Karpas-422 (cell line): Measurements from ENCODE around the gene EFCAB9. TPM values are rescaled to one million over a fixed set of nuclear protein-coding genes. Genes with fewer than 3 reads are reported as not detected.
"Not testable (repeated sequence)": the region's sequence is repeated elsewhere in the genome, so short reads cannot be mapped to it uniquely, and the experiment has no call there.

Experiments used
- DNase-seq: peaks from one replicate; pipeline ENCODE4 v3.0.0-alpha.2; 2015
- H2AFZ ChIP-seq: fragments of 200-600 bp; sonication (generic); 2 replicates; pipeline ENCODE4 v1.6.1; 2014; ENCODE audit warnings: antibody characterized with exemption, low read length, mixed read lengths
- H3K27ac ChIP-seq: fragments of 200-600 bp; sonication (generic); 2 replicates; pipeline ENCODE4 v1.5.1; 2014; ENCODE audit warnings: mild to moderate bottlenecking, low read length, moderate library complexity
- H3K27me3 ChIP-seq: fragments of 200-600 bp; sonication (generic); 2 replicates; pipeline ENCODE4 v1.6.1; 2014; ENCODE audit warnings: low read length, mixed read lengths
- H3K36me3 ChIP-seq: fragments of 200-600 bp; sonication (generic); 2 replicates; pipeline ENCODE4 v1.6.1; 2014; ENCODE audit warnings: low read length, mixed read lengths; ENCODE audit not compliant: insufficient read depth
- H3K4me1 ChIP-seq: fragments of 200-600 bp; sonication (generic); 2 replicates; pipeline ENCODE4 v1.6.1; 2014; ENCODE audit warnings: mild to moderate bottlenecking, low read length, mixed read lengths
- H3K4me2 ChIP-seq: fragments of 200-600 bp; sonication (generic); 2 replicates; pipeline ENCODE4 v1.6.1; 2014; ENCODE audit warnings: low read length, low read depth, mild to moderate bottlenecking; ENCODE audit not compliant: poor library complexity, severe bottlenecking
- H3K4me3 ChIP-seq: fragments of 200-600 bp; sonication (generic); 2 replicates; pipeline ENCODE4 v1.5.1; 2014; ENCODE audit warnings: mild to moderate bottlenecking, antibody characterized with exemption, low read length, mixed read lengths
- H3K79me2 ChIP-seq: fragments of 200-600 bp; sonication (generic); 2 replicates; pipeline ENCODE4 v1.6.1; 2014; ENCODE audit warnings: mild to moderate bottlenecking, low read length, mixed read lengths
- H3K9ac ChIP-seq: fragments of 200-600 bp; sonication (generic); 2 replicates; pipeline ENCODE4 v1.6.0; 2014; ENCODE audit warnings: low read length
- H3K9me2 ChIP-seq: fragments of 200-600 bp; sonication (generic), shearing (Covaris generic); replicated peaks from 2 replicates; pipeline ENCODE4 v1.6.0; 2014; ENCODE audit warnings: mild to moderate bottlenecking, low read length, moderate library complexity; ENCODE audit not compliant: insufficient read depth
- H3K9me3 ChIP-seq: fragments of 300-700, 200-600 bp; sonication (generic); 2 replicates; pipeline ENCODE4 v1.6.1; 2014; ENCODE audit warnings: low read length, mixed read lengths
- H4K20me1 ChIP-seq: fragments of 200-600 bp; sonication (generic); 2 replicates; pipeline ENCODE4 v1.6.1; 2014; ENCODE audit warnings: mild to moderate bottlenecking, antibody characterized with exemption, low read length, low read depth; ENCODE audit not compliant: insufficient read depth
- total RNA-seq: library from RNA; depleted of rRNA; stranded (reverse); fragments of >200 nt; shearing (Covaris generic); gene quantifications from 2 replicates; pipeline ENCODE4 v1.2.3, GENCODE V29; 2014; ENCODE audit warnings: low replicate concordance

The EFCAB9 gene
- total RNA-seq, 1 experiment from 2014 or later, result not detected

- Histone ChIP-seq H2AFZ (no peak overlapping the region), H3K9me2 (no peaks in the 10 kb centered on the region), H3K9me3 (no peaks in the 10 kb centered on the region), H3K79me2 (peaks cover 66% of the 10 kb centered on the region), H3K9ac (no peak overlapping the region), H3K4me3 (no peak overlapping the region), H3K27me3 (no peaks in the 10 kb centered on the region), H4K20me1 (0 out of 2 replicates have a peak, but pooled peaks cover under 1% of the 10 kb centered on the region), H3K27ac (no peak overlapping the region), H3K4me2 (no peak overlapping the region), H3K4me1 (peaks cover 11% of the 10 kb centered on the region), H3K36me3 (no peaks in the 10 kb centered on the region)
- no peak for DNase-seq
Measured at GRCh38 chr5:172149073-172149472, 44.9 kb upstream of the EFCAB9 start.

GRCh38 chr5:172149481-172149880, 44.5 kb upstream of the EFCAB9 start:
- peaks cover 66% of the 10 kb centered on the region for H3K79me2 ChIP-seq
- H3K4me1 ChIP-seq, H3K9me3 ChIP-seq, H3K27me3 ChIP-seq, H3K9ac ChIP-seq, H2AFZ ChIP-seq, H3K4me2 ChIP-seq, H3K4me3 ChIP-seq, DNase-seq, H4K20me1 ChIP-seq, H3K36me3 ChIP-seq, H3K27ac ChIP-seq, H3K9me2 ChIP-seq: not testable (repeated sequence)

GRCh38 chr5:172150514-172151425, 43.2 kb upstream of the EFCAB9 start:
- Histone ChIP-seq H3K9me2 (no peaks in the 10 kb centered on the region), H3K9ac (no peak overlapping the region), H3K36me3 (no peaks in the 10 kb centered on the region), H3K27ac (no peak overlapping the region), H3K4me2 (no peak overlapping the region), H2AFZ (no peak overlapping the region), H3K9me3 (no peaks in the 10 kb centered on the region), H3K79me2 (peaks cover 56% of the 10 kb centered on the region), H4K20me1 (no peaks in the 10 kb centered on the region), H3K4me1 (no peaks in the 10 kb centered on the region), H3K27me3 (no peaks in the 10 kb centered on the region), H3K4me3 (no peak overlapping the region)
- DNase-seq, result no peak

- H4K20me1 ChIP-seq, result no peaks in the 10 kb centered on the region
- no peak overlapping the region for H3K9ac ChIP-seq
- H3K4me3 ChIP-seq, result no peak overlapping the region
- H3K27ac ChIP-seq, result no peak overlapping the region
- no peak overlapping the region for H3K4me2 ChIP-seq
- peaks cover 54% of the 10 kb centered on the region for H3K79me2 ChIP-seq
- H3K9me3 ChIP-seq, result no peaks in the 10 kb centered on the region
- H2AFZ ChIP-seq, result no peak overlapping the region
- no peaks in the 10 kb centered on the region for H3K9me2 ChIP-seq
- no peak for DNase-seq
- H3K4me1 ChIP-seq, result no peaks in the 10 kb centered on the region
- H3K36me3 ChIP-seq, result peaks cover 4% of the 10 kb centered on the region
- no peaks in the 10 kb centered on the region for H3K27me3 ChIP-seq
Measured at GRCh38 chr5:172151661-172152210, 42.2 kb upstream of the EFCAB9 start.

GRCh38 chr5:172153695-172154094, 40.3 kb upstream of the EFCAB9 start:
- H3K9me2 ChIP-seq, result no peaks in the 10 kb centered on the region
- no peak overlapping the region for H2AFZ ChIP-seq
- peaks cover 53% of the 10 kb centered on the region for H3K79me2 ChIP-seq
- H3K27me3 ChIP-seq, result no peaks in the 10 kb centered on the region
- no peak for DNase-seq
- H3K36me3 ChIP-seq, result peaks cover 4% of the 10 kb centered on the region
- H4K20me1 ChIP-seq, result no peaks in the 10 kb centered on the region
- H3K4me3 ChIP-seq, result no peak overlapping the region
- no peak overlapping the region for H3K9ac ChIP-seq
- no peaks in the 10 kb centered on the region for H3K4me1 ChIP-seq
- H3K27ac ChIP-seq, result no peak overlapping the region
- H3K9me3 ChIP-seq, result no peaks in the 10 kb centered on the region
- no peak overlapping the region for H3K4me2 ChIP-seq

- H3K79me2 ChIP-seq, result peaks cover 59% of the 10 kb centered on the region
- DNase-seq, H3K4me1 ChIP-seq: not testable (repeated sequence)
Measured at GRCh38 chr5:172155101-172155500, 38.9 kb upstream of the EFCAB9 start.

GRCh38 chr5:172156541-172156994, 37.4 kb upstream of the EFCAB9 start:
- Histone ChIP-seq H3K9me2 (no peaks in the 10 kb centered on the region), H3K4me1 (no peaks in the 10 kb centered on the region), H2AFZ (no peak overlapping the region), H3K36me3 (peaks cover 4% of the 10 kb centered on the region), H4K20me1 (0 out of 2 replicates have a peak, but pooled peaks cover 4% of the 10 kb centered on the region), H3K4me2 (no peak overlapping the region), H3K27ac (no peak overlapping the region), H3K4me3 (no peak overlapping the region), H3K9me3 (no peaks in the 10 kb centered on the region), H3K79me2 (peaks cover 64% of the 10 kb centered on the region), H3K9ac (no peak overlapping the region), H3K27me3 (no peaks in the 10 kb centered on the region)
- DNase-seq, result no peak

More at GRCh38 chr5:172155101-172155500, 38.9 kb upstream of the EFCAB9 start:
- H3K27ac ChIP-seq, H3K9ac ChIP-seq, H3K27me3 ChIP-seq, H2AFZ ChIP-seq, H4K20me1 ChIP-seq, H3K9me2 ChIP-seq, H3K4me2 ChIP-seq, H3K4me3 ChIP-seq, H3K36me3 ChIP-seq, H3K9me3 ChIP-seq: not testable (repeated sequence)

- Histone ChIP-seq H3K27me3 (no peaks in the 10 kb centered on the region), H3K9ac (no peak overlapping the region), H3K9me2 (no peaks in the 10 kb centered on the region), H3K4me3 (no peak overlapping the region), H2AFZ (no peak overlapping the region), H3K9me3 (no peaks in the 10 kb centered on the region), H3K27ac (no peak overlapping the region), H4K20me1 (0 out of 2 replicates have a peak, but pooled peaks cover 4% of the 10 kb centered on the region), H3K36me3 (peaks cover 4% of the 10 kb centered on the region), H3K4me2 (no peak overlapping the region), H3K79me2 (peaks cover 70% of the 10 kb centered on the region), H3K4me1 (no peaks in the 10 kb centered on the region)
- DNase-seq, result no peak
Measured at GRCh38 chr5:172159016-172159415, 35.0 kb upstream of the EFCAB9 start.
